Lower lobe of right lung (tissue), 2 donors: ENCODE data around the gene VENTX. TPM values are rescaled to one million over a fixed set of nuclear protein-coding genes. Genes with fewer than 3 reads are reported as not detected.

Experiments
- ATAC-seq, 2 donors: fragments of 200-7000 bp; cut with Tn5 transposase; one replicate each; pipeline ENCODE4 v1.9.1; 2020 to 2022; ENCODE audit warnings: mild to moderate bottlenecking in 2 of 2, moderate library complexity in 2 of 2
- DNase-seq: peaks from one replicate; pipeline ENCODE4 v3.0.0-alpha.2; 2020
- H3K27ac ChIP-seq: fragments of 200-600 bp; one replicate; pipeline ENCODE4 v1.8.0; 2022
- H3K27me3 ChIP-seq: fragments of 200-600 bp; one replicate; pipeline ENCODE4 v1.8.0; 2022; ENCODE audit warnings: low read depth
- H3K36me3 ChIP-seq: fragments of 200-600 bp; one replicate; pipeline ENCODE4 v1.8.0; 2022; ENCODE audit warnings: mild to moderate bottlenecking
- H3K4me1 ChIP-seq: fragments of 200-600 bp; one replicate; pipeline ENCODE4 v1.8.0; 2022
- H3K4me3 ChIP-seq: fragments of 200-600 bp; one replicate; pipeline ENCODE4 v1.8.0; 2022; ENCODE audit warnings: mild to moderate bottlenecking
- H3K9me3 ChIP-seq: fragments of 200-600 bp; one replicate; pipeline ENCODE4 v1.8.0; 2022
- intact Hi-C: fragments of 100-400 bp; cut with DNase I; formaldehyde crosslinking; loops from one replicate; pipeline ENCODE4 v1.11.0; 2022
- total RNA-seq: library from RNA; stranded (reverse); fragmentation: NEBNext Ultra II Directional; extraction: Animal tissue kit (Norgen Biotek cat#: 25700); gene quantifications from one replicate; pipeline ENCODE4 v1.2.1, GENCODE V29; 2021
- TF ChIP-seq, protein P1 (sequence below): fragments of 200-600 bp; IDR thresholded peaks from one replicate; pipeline ENCODE4 v1.8.0; 2022; ENCODE audit warnings: antibody characterized with exemption, mild to moderate bottlenecking
- donor health status: DM: no; HTN: yes; CAD: no; lungs with severe emphysema.

Gene VENTX
- total RNA-seq, 1 donor from 2014 or later = 4.5 TPM

GRCh38 chr10:133248334-133248715, 10.7 kb downstream of the VENTX start:
- TF ChIP-seq, protein P1, sequence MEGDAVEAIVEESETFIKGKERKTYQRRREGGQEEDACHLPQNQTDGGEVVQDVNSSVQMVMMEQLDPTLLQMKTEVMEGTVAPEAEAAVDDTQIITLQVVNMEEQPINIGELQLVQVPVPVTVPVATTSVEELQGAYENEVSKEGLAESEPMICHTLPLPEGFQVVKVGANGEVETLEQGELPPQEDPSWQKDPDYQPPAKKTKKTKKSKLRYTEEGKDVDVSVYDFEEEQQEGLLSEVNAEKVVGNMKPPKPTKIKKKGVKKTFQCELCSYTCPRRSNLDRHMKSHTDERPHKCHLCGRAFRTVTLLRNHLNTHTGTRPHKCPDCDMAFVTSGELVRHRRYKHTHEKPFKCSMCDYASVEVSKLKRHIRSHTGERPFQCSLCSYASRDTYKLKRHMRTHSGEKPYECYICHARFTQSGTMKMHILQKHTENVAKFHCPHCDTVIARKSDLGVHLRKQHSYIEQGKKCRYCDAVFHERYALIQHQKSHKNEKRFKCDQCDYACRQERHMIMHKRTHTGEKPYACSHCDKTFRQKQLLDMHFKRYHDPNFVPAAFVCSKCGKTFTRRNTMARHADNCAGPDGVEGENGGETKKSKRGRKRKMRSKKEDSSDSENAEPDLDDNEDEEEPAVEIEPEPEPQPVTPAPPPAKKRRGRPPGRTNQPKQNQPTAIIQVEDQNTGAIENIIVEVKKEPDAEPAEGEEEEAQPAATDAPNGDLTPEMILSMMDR = no peak
- ATAC-seq (no peak), DNase-seq (no peak)
- peaks cover 23% of the 10 kb centered on the region for H3K27me3 ChIP-seq
- H3K4me3 ChIP-seq = no peak overlapping the region
- H3K27ac ChIP-seq = no peak overlapping the region
- no peaks in the 10 kb centered on the region for H3K4me1 ChIP-seq
- no peaks in the 10 kb centered on the region for H3K36me3 ChIP-seq
- intact Hi-C loops = no loop called here
- no peaks in the 10 kb centered on the region for H3K9me3 ChIP-seq

DNA sequence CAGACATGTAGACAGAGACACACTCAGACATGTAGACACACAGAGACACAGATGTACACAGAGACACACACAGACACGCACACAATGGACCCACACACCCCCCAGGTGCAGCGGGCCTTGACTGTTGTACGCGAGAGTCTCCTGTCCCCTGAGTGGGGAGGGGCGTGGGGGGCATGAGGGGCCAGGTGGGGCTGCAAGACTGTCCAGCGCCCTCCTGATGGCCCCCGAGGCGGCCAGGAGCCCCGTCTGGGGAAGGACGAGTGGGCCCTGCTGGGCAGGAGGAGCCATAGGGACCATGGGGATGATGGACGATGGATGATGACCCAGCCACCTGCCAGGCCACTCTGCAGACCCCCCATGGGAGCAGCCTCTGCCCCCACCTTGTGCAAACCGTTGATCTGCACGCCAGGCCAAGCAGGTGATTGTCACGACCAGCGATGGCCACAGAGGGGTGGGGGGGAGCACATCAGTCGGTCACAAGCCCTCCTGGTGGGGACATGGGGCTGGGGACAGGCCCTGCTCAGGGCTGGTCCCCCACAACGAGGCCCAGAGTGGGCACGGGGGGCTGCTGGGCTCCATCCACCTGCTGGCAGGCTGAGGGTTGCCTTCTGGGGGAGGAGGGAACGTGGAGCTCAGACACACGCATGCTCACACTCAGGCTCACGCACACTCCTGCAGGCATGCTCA, 11.6 kb downstream of the VENTX start:
- Histone ChIP-seq H3K27ac (no peak overlapping the region), H3K4me1 (no peaks in the 10 kb centered on the region), H3K36me3 (no peaks in the 10 kb centered on the region), H3K27me3 (peaks cover 16% of the 10 kb centered on the region), H3K9me3 (no peaks in the 10 kb centered on the region), H3K4me3 (no peak overlapping the region)
- ATAC-seq = no peak
- intact Hi-C loops = no loop called here
- TF ChIP-seq, protein P1 = no peak
- no peak for DNase-seq

DNA sequence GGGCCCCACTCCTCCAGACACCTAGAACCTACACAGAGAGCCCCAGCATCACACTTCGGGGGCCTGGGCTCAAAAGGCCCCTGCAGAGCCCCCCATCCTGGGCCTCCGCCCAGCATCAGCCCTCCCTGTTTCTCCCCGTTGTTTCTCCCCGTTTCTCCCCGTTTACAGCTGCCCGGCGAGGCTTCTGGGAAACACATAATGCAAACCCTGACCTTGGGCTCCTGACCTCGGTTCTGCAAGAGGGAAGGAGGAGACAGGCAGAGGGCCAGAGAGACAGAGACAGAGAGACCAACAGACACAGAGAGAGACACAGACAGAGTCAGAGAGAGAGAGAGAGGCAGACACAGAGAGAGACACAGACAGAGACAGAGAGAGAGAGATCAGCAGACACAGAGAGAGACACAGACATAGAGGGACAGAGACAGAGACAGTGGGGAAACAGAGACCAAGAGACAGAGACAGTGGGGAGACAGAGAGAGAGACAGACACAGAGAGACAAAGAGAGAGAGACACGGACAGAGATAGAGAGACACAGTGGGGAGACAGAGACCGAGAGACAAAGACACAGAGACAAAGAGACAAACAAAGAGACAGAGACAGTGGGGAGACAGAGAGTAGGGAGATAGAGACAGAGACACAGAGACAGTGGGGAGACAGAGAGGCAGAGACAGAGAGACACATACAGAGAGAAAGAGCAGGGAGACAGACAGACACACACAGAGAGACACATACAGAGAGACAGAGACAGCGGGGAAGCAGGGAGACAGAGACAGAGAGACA, 12.5 kb downstream of the VENTX start:
- H3K9me3 ChIP-seq = no peaks in the 10 kb centered on the region
- ATAC-seq = no peak
- intact Hi-C loops = no loop called here
- DNase-seq = no peak
- no peaks in the 10 kb centered on the region for H3K4me1 ChIP-seq
- H3K27ac ChIP-seq = no peak overlapping the region
- peaks cover 9% of the 10 kb centered on the region for H3K27me3 ChIP-seq
- TF ChIP-seq, protein P1 = no peak
- H3K36me3 ChIP-seq = no peaks in the 10 kb centered on the region
- H3K4me3 ChIP-seq = no peak overlapping the region

DNA sequence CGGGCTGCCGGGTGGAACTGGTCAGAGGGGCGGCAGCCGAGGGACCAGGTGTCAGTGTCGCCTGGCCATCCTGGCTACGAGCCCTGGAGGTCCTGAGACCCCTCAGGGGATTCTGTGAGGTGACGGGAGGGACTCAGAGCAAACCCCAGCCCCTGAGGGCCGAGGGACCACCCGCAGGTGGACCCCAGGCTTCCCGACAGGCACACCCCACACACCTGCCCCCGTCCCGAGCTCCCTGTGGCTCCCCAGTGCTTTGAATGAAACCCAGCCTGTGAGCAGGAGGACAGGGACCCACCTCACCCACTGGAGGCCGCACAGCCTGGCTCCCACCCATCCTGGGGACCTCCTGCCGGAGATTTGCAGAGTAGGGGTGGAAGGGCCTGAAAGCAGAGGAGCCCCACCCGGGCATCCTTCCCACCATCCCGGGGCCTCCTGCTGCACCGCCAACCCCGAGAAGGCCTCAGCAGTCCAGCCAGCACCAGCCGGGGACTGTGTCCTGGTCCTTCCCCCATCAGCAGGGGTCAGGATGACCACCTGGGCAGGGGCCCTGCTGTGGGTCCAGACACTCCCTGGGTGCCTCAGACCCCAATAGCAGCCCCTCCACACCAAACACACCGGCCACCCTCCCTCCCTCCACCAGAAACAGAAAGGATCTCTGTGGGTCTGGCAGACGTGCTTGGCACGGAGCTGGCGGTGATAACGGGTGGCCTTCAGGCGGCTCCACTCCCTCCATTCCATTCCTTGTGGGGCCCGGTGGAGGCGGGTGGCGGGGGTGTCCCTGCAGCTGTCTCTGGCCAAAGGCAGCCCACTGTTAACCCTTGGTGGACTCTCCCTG, 13.9 kb downstream of the VENTX start:
- Histone ChIP-seq H3K9me3 (no peaks in the 10 kb centered on the region), H3K36me3 (no peaks in the 10 kb centered on the region), H3K27ac (no peak overlapping the region), H3K27me3 (no peaks in the 10 kb centered on the region), H3K4me3 (no peak overlapping the region), H3K4me1 (no peaks in the 10 kb centered on the region)
- intact Hi-C loops = no loop called here
- TF ChIP-seq, protein P1 = no peak
- DNase-seq = no peak
- ATAC-seq = no peak

GRCh38 chr10:133252223-133252552, 14.5 kb downstream of the VENTX start:
- H3K27me3 ChIP-seq = no peaks in the 10 kb centered on the region

More at GRCh38 chr10:133252223-133252552, 14.5 kb downstream of the VENTX start:
- Histone ChIP-seq H3K36me3 (no peaks in the 10 kb centered on the region), H3K27ac (no peak overlapping the region), H3K4me3 (no peak overlapping the region), H3K9me3 (no peaks in the 10 kb centered on the region), H3K4me1 (peaks cover 4% of the 10 kb centered on the region)
- DNase-seq = no peak
- intact Hi-C loops = no loop called here
- TF ChIP-seq, protein P1 = no peak
- no peak for ATAC-seq
